ENCODE measurements around the gene PLEKHG2.

GRCh38 chr19:39388657-39389056 lies 23.8 kb upstream of the PLEKHG2 start:
- TF ChIP-seq EZH2phosphoT487 (IDR thresholded peaks at IDR 0.05; ENCODE audit: low read depth) (no peak), CTCF (IDR thresholded peaks at IDR 0.05; ENCODE audit: low read depth, low read length) (no peak)

Measured in OCI-LY3 (cell line).